Measurements from ENCODE around the gene SERHL2.
"Not testable (repeated sequence)": the region's sequence is repeated elsewhere in the genome, so short reads cannot be mapped to it uniquely, and the experiment has no call there.

Gene SERHL2

GRCh38 chr22:42536166-42536565 lies 17.6 kb upstream of the SERHL2 start:
- no peak for DNase-seq

GRCh38 chr22:42536634-42537033 lies 17.1 kb upstream of the SERHL2 start:
- DNase-seq, result not testable (repeated sequence)

- not testable (repeated sequence) for DNase-seq
Observed at GRCh38 chr22:42537199-42537831, 16.4 kb upstream of the SERHL2 start.

GRCh38 chr22:42539236-42539771 lies 14.5 kb upstream of the SERHL2 start:
- not testable (repeated sequence) for DNase-seq

- no peak for DNase-seq
Observed at GRCh38 chr22:42544686-42545085, 9.1 kb upstream of the SERHL2 start.

- DNase-seq, result no peak
Observed at GRCh38 chr22:42547562-42547961, 6.2 kb upstream of the SERHL2 start.

- not testable (repeated sequence) for DNase-seq
Observed at GRCh38 chr22:42548126-42548525, 5.6 kb upstream of the SERHL2 start.

- no peak for DNase-seq
Observed at GRCh38 chr22:42548597-42549330, 5.0 kb upstream of the SERHL2 start.

- no peak for DNase-seq
Observed at GRCh38 chr22:42549331-42550060, 4.3 kb upstream of the SERHL2 start.

GRCh38 chr22:42552294-42552647 lies 1.5 kb upstream of the SERHL2 start:
- DNase-seq, result not testable (repeated sequence)

- DNase-seq, result no peak
Observed at GRCh38 chr22:42560381-42560780, 6.6 kb downstream of the SERHL2 start.

GRCh38 chr22:42560781-42561180 lies 7.0 kb downstream of the SERHL2 start:
- peak; percentile 25 for DNase-seq

GRCh38 chr22:42561856-42562255 lies 8.1 kb downstream of the SERHL2 start:
- DNase-seq, result no peak

- DNase-seq, result no peak
Observed at GRCh38 chr22:42562279-42562678, 8.5 kb downstream of the SERHL2 start.

- DNase-seq, result no peak
Observed at GRCh38 chr22:42562684-42563083, 8.9 kb downstream of the SERHL2 start.

GRCh38 chr22:42563943-42564342 lies 10.2 kb downstream of the SERHL2 start:
- DNase-seq, result not testable (repeated sequence)

GRCh38 chr22:42564699-42565098 lies 10.9 kb downstream of the SERHL2 start:
- no peak for DNase-seq

- DNase-seq, result no peak
Observed at GRCh38 chr22:42565956-42566355, 12.2 kb downstream of the SERHL2 start.

- not testable (repeated sequence) for DNase-seq
Observed at GRCh38 chr22:42567950-42568349, 14.2 kb downstream of the SERHL2 start.

GRCh38 chr22:42570580-42570979 lies 16.8 kb downstream of the SERHL2 start:
- DNase-seq, result not testable (repeated sequence)

- DNase-seq, result not testable (repeated sequence)
Observed at GRCh38 chr22:42571068-42571467, 17.3 kb downstream of the SERHL2 start.

GRCh38 chr22:42574046-42574445 lies 20.3 kb downstream of the SERHL2 start:
- not testable (repeated sequence) for DNase-seq

GRCh38 chr22:42574468-42574867 lies 20.7 kb downstream of the SERHL2 start:
- not testable (repeated sequence) for DNase-seq
